Measurements from ENCODE around the gene PPM1H. TPM values are rescaled to one million over a fixed set of nuclear protein-coding genes. Genes with fewer than 3 reads are reported as not detected.

The PPM1H gene
- polyA plus RNA-seq, 1 of the 3 experiments (the other 2 are of a cell fraction) = 0.13 TPM

DNA sequence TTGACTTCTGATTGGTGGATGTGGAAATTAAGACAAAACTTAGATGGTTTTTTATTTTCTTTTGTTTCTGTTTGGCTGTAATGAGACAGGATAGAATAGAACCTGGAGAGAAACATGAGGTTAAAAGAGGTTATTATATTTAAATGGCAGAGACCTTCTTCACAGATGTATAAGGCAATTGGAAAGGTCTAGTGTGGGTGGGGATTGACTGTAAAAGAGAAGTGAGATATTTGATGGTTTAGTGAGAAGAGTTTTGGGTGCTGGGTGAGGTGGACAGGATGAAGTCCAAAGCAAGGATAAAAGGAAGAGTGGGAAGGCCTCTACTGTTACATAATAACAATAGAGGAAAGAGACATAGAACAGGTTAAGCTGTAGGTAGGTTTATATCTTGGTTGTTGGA lies 43.8 kb upstream of the PPM1H start:
- DNase-seq = no peak
- ChIA-PET CTCF (no interaction called here), POLR2A (no interaction called here)
- Histone ChIP-seq H4K20me1 (ENCODE audit: insufficient read depth) (no peaks in the 10 kb centered on the region), H3F3A (replicated peaks; ENCODE audit: insufficient read depth) (no peaks in the 10 kb centered on the region), H3K4me2 (no peak overlapping the region), H3K4me3 (ENCODE audit: low read depth in 2 of 2, low read length in 1 of 2) (no peak overlapping the region), H3K79me2 (ENCODE audit: insufficient read depth) (no peaks in the 10 kb centered on the region), H3K9ac (no peak overlapping the region), H2AFZ (ENCODE audit: low read depth) (no peak overlapping the region), H3K9me3 (no peaks in the 10 kb centered on the region), H3K9me2 (no peaks in the 10 kb centered on the region), H3K4me1 (ENCODE audit: control insufficient read depth in 1 of 2, insufficient read depth in 2 of 2, low read depth in 1 of 2, low read length in 1 of 2) (no peaks in the 10 kb centered on the region), H3K27ac (ENCODE audit: low read depth in 2 of 2, low read length in 1 of 2) (no peak overlapping the region), H3K27me3 (ENCODE audit: insufficient read depth) (0 out of 2 replicates have a peak, but pooled peaks cover 15% of the 10 kb centered on the region), H3K36me3 (replicated peaks in 1 of 2; ENCODE audit: control insufficient read depth in 1 of 2, insufficient read depth in 2 of 2, low read length in 1 of 2) (no peaks in the 10 kb centered on the region)
- TF ChIP-seq, protein P1, sequence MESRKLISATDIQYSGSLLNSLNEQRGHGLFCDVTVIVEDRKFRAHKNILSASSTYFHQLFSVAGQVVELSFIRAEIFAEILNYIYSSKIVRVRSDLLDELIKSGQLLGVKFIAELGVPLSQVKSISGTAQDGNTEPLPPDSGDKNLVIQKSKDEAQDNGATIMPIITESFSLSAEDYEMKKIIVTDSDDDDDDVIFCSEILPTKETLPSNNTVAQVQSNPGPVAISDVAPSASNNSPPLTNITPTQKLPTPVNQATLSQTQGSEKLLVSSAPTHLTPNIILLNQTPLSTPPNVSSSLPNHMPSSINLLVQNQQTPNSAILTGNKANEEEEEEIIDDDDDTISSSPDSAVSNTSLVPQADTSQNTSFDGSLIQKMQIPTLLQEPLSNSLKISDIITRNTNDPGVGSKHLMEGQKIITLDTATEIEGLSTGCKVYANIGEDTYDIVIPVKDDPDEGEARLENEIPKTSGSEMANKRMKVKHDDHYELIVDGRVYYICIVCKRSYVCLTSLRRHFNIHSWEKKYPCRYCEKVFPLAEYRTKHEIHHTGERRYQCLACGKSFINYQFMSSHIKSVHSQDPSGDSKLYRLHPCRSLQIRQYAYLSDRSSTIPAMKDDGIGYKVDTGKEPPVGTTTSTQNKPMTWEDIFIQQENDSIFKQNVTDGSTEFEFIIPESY (IDR thresholded peaks at IDR 0.05; ENCODE audit: borderline replicate concordance, low read depth) = no peak
- TF ChIP-seq, protein P2, sequence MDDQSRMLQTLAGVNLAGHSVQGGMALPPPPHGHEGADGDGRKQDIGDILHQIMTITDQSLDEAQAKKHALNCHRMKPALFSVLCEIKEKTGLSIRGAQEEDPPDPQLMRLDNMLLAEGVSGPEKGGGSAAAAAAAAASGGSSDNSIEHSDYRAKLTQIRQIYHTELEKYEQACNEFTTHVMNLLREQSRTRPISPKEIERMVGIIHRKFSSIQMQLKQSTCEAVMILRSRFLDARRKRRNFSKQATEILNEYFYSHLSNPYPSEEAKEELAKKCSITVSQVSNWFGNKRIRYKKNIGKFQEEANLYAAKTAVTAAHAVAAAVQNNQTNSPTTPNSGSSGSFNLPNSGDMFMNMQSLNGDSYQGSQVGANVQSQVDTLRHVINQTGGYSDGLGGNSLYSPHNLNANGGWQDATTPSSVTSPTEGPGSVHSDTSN (IDR thresholded peaks at IDR 0.05) = no peak
- TF ChIP-seq, protein P3, sequence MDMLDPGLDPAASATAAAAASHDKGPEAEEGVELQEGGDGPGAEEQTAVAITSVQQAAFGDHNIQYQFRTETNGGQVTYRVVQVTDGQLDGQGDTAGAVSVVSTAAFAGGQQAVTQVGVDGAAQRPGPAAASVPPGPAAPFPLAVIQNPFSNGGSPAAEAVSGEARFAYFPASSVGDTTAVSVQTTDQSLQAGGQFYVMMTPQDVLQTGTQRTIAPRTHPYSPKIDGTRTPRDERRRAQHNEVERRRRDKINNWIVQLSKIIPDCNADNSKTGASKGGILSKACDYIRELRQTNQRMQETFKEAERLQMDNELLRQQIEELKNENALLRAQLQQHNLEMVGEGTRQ (IDR thresholded peaks at IDR 0.05; ENCODE audit: borderline replicate concordance, low read depth, low read length) = no peak
- TF ChIP-seq, protein P4, sequence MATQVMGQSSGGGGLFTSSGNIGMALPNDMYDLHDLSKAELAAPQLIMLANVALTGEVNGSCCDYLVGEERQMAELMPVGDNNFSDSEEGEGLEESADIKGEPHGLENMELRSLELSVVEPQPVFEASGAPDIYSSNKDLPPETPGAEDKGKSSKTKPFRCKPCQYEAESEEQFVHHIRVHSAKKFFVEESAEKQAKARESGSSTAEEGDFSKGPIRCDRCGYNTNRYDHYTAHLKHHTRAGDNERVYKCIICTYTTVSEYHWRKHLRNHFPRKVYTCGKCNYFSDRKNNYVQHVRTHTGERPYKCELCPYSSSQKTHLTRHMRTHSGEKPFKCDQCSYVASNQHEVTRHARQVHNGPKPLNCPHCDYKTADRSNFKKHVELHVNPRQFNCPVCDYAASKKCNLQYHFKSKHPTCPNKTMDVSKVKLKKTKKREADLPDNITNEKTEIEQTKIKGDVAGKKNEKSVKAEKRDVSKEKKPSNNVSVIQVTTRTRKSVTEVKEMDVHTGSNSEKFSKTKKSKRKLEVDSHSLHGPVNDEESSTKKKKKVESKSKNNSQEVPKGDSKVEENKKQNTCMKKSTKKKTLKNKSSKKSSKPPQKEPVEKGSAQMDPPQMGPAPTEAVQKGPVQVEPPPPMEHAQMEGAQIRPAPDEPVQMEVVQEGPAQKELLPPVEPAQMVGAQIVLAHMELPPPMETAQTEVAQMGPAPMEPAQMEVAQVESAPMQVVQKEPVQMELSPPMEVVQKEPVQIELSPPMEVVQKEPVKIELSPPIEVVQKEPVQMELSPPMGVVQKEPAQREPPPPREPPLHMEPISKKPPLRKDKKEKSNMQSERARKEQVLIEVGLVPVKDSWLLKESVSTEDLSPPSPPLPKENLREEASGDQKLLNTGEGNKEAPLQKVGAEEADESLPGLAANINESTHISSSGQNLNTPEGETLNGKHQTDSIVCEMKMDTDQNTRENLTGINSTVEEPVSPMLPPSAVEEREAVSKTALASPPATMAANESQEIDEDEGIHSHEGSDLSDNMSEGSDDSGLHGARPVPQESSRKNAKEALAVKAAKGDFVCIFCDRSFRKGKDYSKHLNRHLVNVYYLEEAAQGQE (IDR thresholded peaks at IDR 0.05; ENCODE audit: low read depth, low read length) = no peak
- TF ChIP-seq FOSL2 (IDR thresholded peaks at IDR 0.05; ENCODE audit: borderline replicate concordance, low read depth) = no peak
- TF ChIP-seq SMC3 (IDR thresholded peaks at IDR 0.05; ENCODE audit: low read depth, low read length) = no peak
- TF ChIP-seq, protein P5, sequence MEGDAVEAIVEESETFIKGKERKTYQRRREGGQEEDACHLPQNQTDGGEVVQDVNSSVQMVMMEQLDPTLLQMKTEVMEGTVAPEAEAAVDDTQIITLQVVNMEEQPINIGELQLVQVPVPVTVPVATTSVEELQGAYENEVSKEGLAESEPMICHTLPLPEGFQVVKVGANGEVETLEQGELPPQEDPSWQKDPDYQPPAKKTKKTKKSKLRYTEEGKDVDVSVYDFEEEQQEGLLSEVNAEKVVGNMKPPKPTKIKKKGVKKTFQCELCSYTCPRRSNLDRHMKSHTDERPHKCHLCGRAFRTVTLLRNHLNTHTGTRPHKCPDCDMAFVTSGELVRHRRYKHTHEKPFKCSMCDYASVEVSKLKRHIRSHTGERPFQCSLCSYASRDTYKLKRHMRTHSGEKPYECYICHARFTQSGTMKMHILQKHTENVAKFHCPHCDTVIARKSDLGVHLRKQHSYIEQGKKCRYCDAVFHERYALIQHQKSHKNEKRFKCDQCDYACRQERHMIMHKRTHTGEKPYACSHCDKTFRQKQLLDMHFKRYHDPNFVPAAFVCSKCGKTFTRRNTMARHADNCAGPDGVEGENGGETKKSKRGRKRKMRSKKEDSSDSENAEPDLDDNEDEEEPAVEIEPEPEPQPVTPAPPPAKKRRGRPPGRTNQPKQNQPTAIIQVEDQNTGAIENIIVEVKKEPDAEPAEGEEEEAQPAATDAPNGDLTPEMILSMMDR (IDR thresholded peaks at IDR 0.05) = no peak
- TF ChIP-seq CHD2 (IDR thresholded peaks at IDR 0.05; ENCODE audit: low read length, partially characterized antibody) = no peak
- no peak for TF ChIP-seq NFIC (IDR thresholded peaks at IDR 0.05; ENCODE audit: borderline replicate concordance)
- TF ChIP-seq RFX5 (IDR thresholded peaks at IDR 0.05; ENCODE audit: low read length) = no peak
